ENCODE measurements around the gene PCK2. TPM values are rescaled to one million over a fixed set of nuclear protein-coding genes. Genes with fewer than 3 reads are reported as not detected.

The PCK2 gene
- total and polyA plus RNA-seq, 2 of the 8 experiments (the other 6 are each of a cell fraction or from before 2014, with no cell fraction given): 81.9 to 115 TPM

DNA sequence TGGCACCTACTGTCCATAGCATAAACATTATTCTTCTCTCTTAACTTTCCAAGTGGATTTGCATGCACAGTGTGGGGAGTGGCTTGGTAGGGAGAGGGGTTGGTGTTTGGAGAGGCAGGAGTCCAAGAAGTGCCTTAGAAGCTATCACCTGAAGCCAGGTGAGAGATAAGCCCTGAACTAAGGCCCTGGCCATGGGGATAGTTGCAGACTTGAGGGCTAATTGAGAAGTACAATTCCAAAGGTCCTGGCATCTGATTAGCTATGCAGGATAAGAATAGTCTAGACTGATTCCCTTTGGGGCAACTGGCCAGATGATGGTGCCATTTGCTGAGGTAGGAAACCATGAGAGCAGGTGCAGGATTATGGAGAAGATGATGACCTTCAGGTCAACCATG lies 2.0 kb upstream of the PCK2 start:
- Histone ChIP-seq H3K23ac (ENCODE audit: insufficient read length) (no peak overlapping the region), H2AFZ (ENCODE audit: low read length) (no peak overlapping the region), H3K4me1 (replicated peaks in 1 of 4; ENCODE audit: control insufficient read depth in 3 of 4, insufficient read depth in 4 of 4, low read length in 3 of 4) (peaks cover 5 to 13% (median 9%) of the 10 kb centered on the region in 4 experiments), H3K4ac (replicated peaks; ENCODE audit: insufficient read length, low read depth, low read length) (no peak overlapping the region), H3K4me2 (ENCODE audit: insufficient read depth in 1 of 2, low read depth in 2 of 2, low read length in 2 of 2) (no peak overlapping the region), H2BK20ac (ENCODE audit: low read length) (peak overlapping the region; percentile 87), H3K27me3 (replicated peaks in 1 of 4; ENCODE audit: control insufficient read depth in 3 of 4, extremely low read depth in 1 of 4, insufficient read depth in 3 of 4, low read length in 3 of 4) (no peaks in the 10 kb centered on the region), H3K18ac (ENCODE audit: extremely low read depth, low read length) (no peak overlapping the region), H4K5ac (ENCODE audit: insufficient read length, low read depth, low read length) (no peak overlapping the region), H2BK15ac (ENCODE audit: low read length) (0 out of 2 replicates have a peak overlapping the region, but pooled peaks have one; percentile 5), H3K9ac (replicated peaks in 1 of 4; ENCODE audit: extremely low read depth in 1 of 4, low read depth in 3 of 4, low read length in 3 of 4) (no peak overlapping the region), H3K9me3 (ENCODE audit: insufficient read depth in 2 of 2, low read depth in 1 of 2, low read length in 1 of 2) (no peaks in the 10 kb centered on the region), H3K56ac (replicated peaks; ENCODE audit: insufficient read length, low read depth, low read length) (no peak overlapping the region), H2BK12ac (ENCODE audit: low read depth, low read length) (peak overlapping the region; percentile 99), H4K91ac (replicated peaks; ENCODE audit: insufficient read length, low read length) (peak overlapping the region; percentile 79), H3K79me2 (ENCODE audit: control insufficient read depth in 1 of 2, insufficient read depth in 2 of 2, low read length in 2 of 2) (peaks cover 0 to 21% of the 10 kb centered on the region in 2 experiments; a peak in 2 of 4 replicates), H3K27ac (ENCODE audit: low read depth, low read length) (no peak overlapping the region), H4K8ac (ENCODE audit: extremely low read depth, insufficient read depth, low read length) (no peak overlapping the region), H3K4me3 (ENCODE audit: extremely low read depth in 1 of 4, insufficient read depth in 2 of 4, low read depth in 3 of 4, low read length in 4 of 4) (no peak overlapping the region), H3K79me1 (ENCODE audit: low read depth, low read length) (peaks cover 5% of the 10 kb centered on the region), H3K23me2 (ENCODE audit: low read depth, low read length) (peaks cover 8% of the 10 kb centered on the region), H2BK5ac (ENCODE audit: low read depth, low read length) (peak overlapping the region; percentile 99; the same call in 1 of the 2 replicates), H4K20me1 (replicated peaks in 1 of 2; ENCODE audit: control insufficient read depth in 1 of 2, insufficient read depth in 2 of 2, low read length in 2 of 2) (peaks cover 3% of the 10 kb centered on the region in 2 experiments), H2BK120ac (replicated peaks; ENCODE audit: low read depth, low read length) (peak overlapping the region; percentile 15), H2AK5ac (ENCODE audit: low read depth, low read length) (peak overlapping the region; percentile 100; the same call in 1 of the 2 replicates), H3K14ac (ENCODE audit: insufficient read length) (no peak overlapping the region), H3K36me3 (ENCODE audit: control insufficient read depth in 2 of 4, insufficient read depth in 4 of 4, low read length in 3 of 4) (peaks cover 0 to 7% (median 0%) of the 10 kb centered on the region in 4 experiments; a peak in 2 of 8 replicates)
- CTCF ChIA-PET (ENCODE audit: partially characterized antibody): interaction anchor here (1.2 to 12.8 kb wide), 6 partner anchors 7 to 53 kb away, joined by 4 to 316 read pairs (median 90); partner anchors contain the start of genes CARMIL3, CPNE6, DCAF11 and NRL
- no peak for DNase-seq (ENCODE audit: low read depth in 1 of 2, low spot score in 2 of 2)
- POLR2A ChIA-PET (ENCODE audit: partially characterized antibody): interaction anchor here (0.8 to 23.9 kb wide), 8 partner anchors 13 to 86 kb away, joined by 3 to 626 read pairs (median 77); partner anchors contain the start of genes CARMIL3, CPNE6, DCAF11 and IRF9
- TF ChIP-seq CREB1 (IDR thresholded peaks at IDR 0.05) (no peak), EZH2 (IDR thresholded peaks at IDR 0.05; ENCODE audit: low read depth, low read length, severe bottlenecking) (no peak), KDM5A (IDR thresholded peaks at IDR 0.05; ENCODE audit: low read length) (no peak), HDAC6 (IDR thresholded peaks at IDR 0.05; ENCODE audit: low read depth, low read length) (no peak), SUZ12 (IDR thresholded peaks at IDR 0.05; ENCODE audit: low read length) (no peak), SIX5 (IDR thresholded peaks at IDR 0.05; ENCODE audit: low read depth, low read length) (no peak), EP300 (IDR thresholded peaks at IDR 0.05; ENCODE audit: borderline replicate concordance in 1 of 2, low read depth in 2 of 2, low read length in 2 of 2) (no peak), JUN (IDR thresholded peaks at IDR 0.05; ENCODE audit: low read depth, low read length) (no peak), BCL11A (IDR thresholded peaks at IDR 0.05; ENCODE audit: low read depth in 2 of 2, low read length in 2 of 2) (no peak), GABPA (IDR thresholded peaks at IDR 0.05; ENCODE audit: borderline replicate concordance, insufficient read depth, low read length) (no peak), ZNF274 (IDR thresholded peaks at IDR 0.05; ENCODE audit: borderline replicate concordance, extremely low read depth, low read length) (no peak)
- TF ChIP-seq, protein P1, sequence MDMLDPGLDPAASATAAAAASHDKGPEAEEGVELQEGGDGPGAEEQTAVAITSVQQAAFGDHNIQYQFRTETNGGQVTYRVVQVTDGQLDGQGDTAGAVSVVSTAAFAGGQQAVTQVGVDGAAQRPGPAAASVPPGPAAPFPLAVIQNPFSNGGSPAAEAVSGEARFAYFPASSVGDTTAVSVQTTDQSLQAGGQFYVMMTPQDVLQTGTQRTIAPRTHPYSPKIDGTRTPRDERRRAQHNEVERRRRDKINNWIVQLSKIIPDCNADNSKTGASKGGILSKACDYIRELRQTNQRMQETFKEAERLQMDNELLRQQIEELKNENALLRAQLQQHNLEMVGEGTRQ (IDR thresholded peaks at IDR 0.05; ENCODE audit: low read length): no peak
- TF ChIP-seq, protein P2, sequence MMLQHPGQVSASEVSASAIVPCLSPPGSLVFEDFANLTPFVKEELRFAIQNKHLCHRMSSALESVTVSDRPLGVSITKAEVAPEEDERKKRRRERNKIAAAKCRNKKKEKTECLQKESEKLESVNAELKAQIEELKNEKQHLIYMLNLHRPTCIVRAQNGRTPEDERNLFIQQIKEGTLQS (IDR thresholded peaks at IDR 0.05; ENCODE audit: insufficient read depth, low read depth, low read length): no peak
- no peak for FAIRE-seq

All from H1 (cell line).